ENCODE results near the gene SLC5A11.
"Not testable (repeated sequence)": the region's sequence is repeated elsewhere in the genome, so short reads cannot be mapped to it uniquely, and the experiment has no call there.

SLC5A11 gene

GRCh38 chr16:24838554-24839266 lies 7.1 kb upstream of the SLC5A11 start:
- Histone ChIP-seq H3K9me3 (ENCODE audit: insufficient read depth, low read depth, low read length) (no peaks in the 10 kb centered on the region), H3K36me3 (ENCODE audit: insufficient read depth, low read depth, low read length) (no peaks in the 10 kb centered on the region), H3K27ac (ENCODE audit: low read length) (no peak overlapping the region), H3K27me3 (ENCODE audit: insufficient read depth, low read length) (no peaks in the 10 kb centered on the region), H3K9ac (ENCODE audit: low read depth, low read length) (no peak overlapping the region), H3K4me3 (ENCODE audit: low read length) (no peak overlapping the region), H3K4me1 (ENCODE audit: insufficient read depth, low read length) (no peaks in the 10 kb centered on the region)

GRCh38 chr16:24839347-24839972 lies 6.3 kb upstream of the SLC5A11 start:
- Histone ChIP-seq H3K27me3 (ENCODE audit: insufficient read depth, low read length) (no peaks in the 10 kb centered on the region), H3K9ac (ENCODE audit: low read depth, low read length) (no peak overlapping the region), H3K27ac (ENCODE audit: low read length) (no peak overlapping the region), H3K4me3 (ENCODE audit: low read length) (no peak overlapping the region), H3K9me3 (ENCODE audit: insufficient read depth, low read depth, low read length) (no peaks in the 10 kb centered on the region), H3K4me1 (ENCODE audit: insufficient read depth, low read length) (no peaks in the 10 kb centered on the region), H3K36me3 (ENCODE audit: insufficient read depth, low read depth, low read length) (no peaks in the 10 kb centered on the region)

GRCh38 chr16:24841291-24841690 lies 4.5 kb upstream of the SLC5A11 start:
- Histone ChIP-seq H3K27ac (ENCODE audit: low read length) (no peak overlapping the region), H3K4me3 (ENCODE audit: low read length) (no peak overlapping the region)

GRCh38 chr16:24844101-24845030 lies 1.4 kb upstream of the SLC5A11 start:
- no peak overlapping the region for H3K9ac ChIP-seq (ENCODE audit: low read depth, low read length)
- no peak overlapping the region for H3K27ac ChIP-seq (ENCODE audit: low read length)
- no peaks in the 10 kb centered on the region for H3K4me1 ChIP-seq (ENCODE audit: insufficient read depth, low read length)
- no peaks in the 10 kb centered on the region for H3K27me3 ChIP-seq (ENCODE audit: insufficient read depth, low read length)
- H3K36me3 ChIP-seq (ENCODE audit: insufficient read depth, low read depth, low read length): no peaks in the 10 kb centered on the region
- no peak overlapping the region for H3K4me3 ChIP-seq (ENCODE audit: low read length)
- H3K9me3 ChIP-seq (ENCODE audit: insufficient read depth, low read depth, low read length): no peaks in the 10 kb centered on the region

More at GRCh38 chr16:24841291-24841690, 4.5 kb upstream of the SLC5A11 start:
- H3K27me3 ChIP-seq (ENCODE audit: insufficient read depth, low read length): no peaks in the 10 kb centered on the region
- no peaks in the 10 kb centered on the region for H3K9me3 ChIP-seq (ENCODE audit: insufficient read depth, low read depth, low read length)
- no peak overlapping the region for H3K9ac ChIP-seq (ENCODE audit: low read depth, low read length)
- H3K36me3 ChIP-seq (ENCODE audit: insufficient read depth, low read depth, low read length): no peaks in the 10 kb centered on the region
- no peaks in the 10 kb centered on the region for H3K4me1 ChIP-seq (ENCODE audit: insufficient read depth, low read length)

DNA sequence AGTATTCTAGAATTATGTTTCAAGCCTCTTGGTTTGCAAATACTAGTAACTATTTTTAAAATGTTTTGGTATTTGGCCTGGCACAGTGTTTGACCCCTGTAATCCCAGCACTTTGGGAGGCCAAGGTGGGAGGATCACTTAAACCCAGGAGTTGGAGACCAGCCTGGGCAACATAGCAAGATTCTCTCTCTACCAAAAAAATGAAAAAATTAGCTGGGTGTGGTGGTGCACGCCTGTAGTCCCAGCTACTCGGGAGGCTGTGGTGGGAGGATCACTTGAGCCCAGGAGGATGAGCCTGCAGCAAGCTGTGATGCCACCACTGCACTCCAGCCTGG lies 765 bp upstream of the SLC5A11 start:
- H3K4me3 ChIP-seq (ENCODE audit: low read length); H3K9me3 ChIP-seq (ENCODE audit: insufficient read depth, low read depth, low read length); H3K36me3 ChIP-seq (ENCODE audit: insufficient read depth, low read depth, low read length); H3K27ac ChIP-seq (ENCODE audit: low read length); H3K27me3 ChIP-seq (ENCODE audit: insufficient read depth, low read length); H3K9ac ChIP-seq (ENCODE audit: low read depth, low read length); H3K4me1 ChIP-seq (ENCODE audit: insufficient read depth, low read length): not testable (repeated sequence)

DNA sequence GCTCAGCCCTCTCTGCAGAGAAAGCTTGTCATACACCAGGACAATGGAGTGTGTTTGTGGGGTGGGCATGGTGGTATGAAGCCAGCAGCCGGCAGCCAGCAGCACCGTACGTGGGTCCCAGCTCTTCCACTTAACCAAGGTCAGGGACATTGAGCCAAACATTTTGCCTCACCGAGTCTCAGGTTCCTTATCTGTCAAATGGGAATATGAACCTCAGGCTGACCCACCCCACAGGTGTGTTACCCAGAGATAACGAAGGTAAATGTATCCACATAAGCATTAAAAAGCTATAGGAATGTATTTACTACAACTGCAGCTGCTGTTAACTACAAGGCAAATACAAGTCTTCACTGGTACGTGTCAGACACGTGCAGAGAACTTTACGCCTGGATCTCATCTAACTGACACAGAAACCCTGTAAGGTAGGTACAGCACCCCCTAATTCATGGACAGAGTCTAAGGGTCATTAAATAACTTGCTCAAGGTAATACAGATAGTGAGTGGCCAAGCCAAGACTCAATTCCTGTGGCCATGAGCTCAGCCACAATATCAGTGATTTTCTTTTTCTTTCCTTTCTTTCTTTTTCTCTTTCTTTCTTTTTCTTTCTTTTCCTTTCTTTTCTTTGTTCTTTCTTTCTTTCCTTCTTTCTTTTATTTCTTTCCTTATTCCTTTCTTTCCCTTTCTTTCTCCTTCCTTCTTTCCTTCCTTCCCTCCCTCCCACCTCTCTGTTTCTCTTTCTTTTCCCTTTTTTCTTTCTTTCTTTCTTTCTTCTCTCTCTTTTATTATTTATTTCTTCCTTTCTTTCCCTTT lies 990 bp downstream of the SLC5A11 start:
- H3K27ac ChIP-seq (ENCODE audit: low read length): no peak overlapping the region
- no peak overlapping the region for H3K9ac ChIP-seq (ENCODE audit: low read depth, low read length)
- no peaks in the 10 kb centered on the region for H3K27me3 ChIP-seq (ENCODE audit: insufficient read depth, low read length)
- no peaks in the 10 kb centered on the region for H3K9me3 ChIP-seq (ENCODE audit: insufficient read depth, low read depth, low read length)
- H3K36me3 ChIP-seq (ENCODE audit: insufficient read depth, low read depth, low read length): no peaks in the 10 kb centered on the region
- no peak overlapping the region for H3K4me3 ChIP-seq (ENCODE audit: low read length)
- H3K4me1 ChIP-seq (ENCODE audit: insufficient read depth, low read length): no peaks in the 10 kb centered on the region

- Histone ChIP-seq H3K9me3 (ENCODE audit: insufficient read depth, low read depth, low read length) (no peaks in the 10 kb centered on the region), H3K36me3 (ENCODE audit: insufficient read depth, low read depth, low read length) (no peaks in the 10 kb centered on the region), H3K4me1 (ENCODE audit: insufficient read depth, low read length) (no peaks in the 10 kb centered on the region), H3K27me3 (ENCODE audit: insufficient read depth, low read length) (no peaks in the 10 kb centered on the region), H3K4me3 (ENCODE audit: low read length) (no peak overlapping the region), H3K9ac (ENCODE audit: low read depth, low read length) (no peak overlapping the region), H3K27ac (ENCODE audit: low read length) (no peak overlapping the region)
These were observed 1.5 kb downstream of the SLC5A11 start for GRCh38 chr16:24847358-24847664.

DNA sequence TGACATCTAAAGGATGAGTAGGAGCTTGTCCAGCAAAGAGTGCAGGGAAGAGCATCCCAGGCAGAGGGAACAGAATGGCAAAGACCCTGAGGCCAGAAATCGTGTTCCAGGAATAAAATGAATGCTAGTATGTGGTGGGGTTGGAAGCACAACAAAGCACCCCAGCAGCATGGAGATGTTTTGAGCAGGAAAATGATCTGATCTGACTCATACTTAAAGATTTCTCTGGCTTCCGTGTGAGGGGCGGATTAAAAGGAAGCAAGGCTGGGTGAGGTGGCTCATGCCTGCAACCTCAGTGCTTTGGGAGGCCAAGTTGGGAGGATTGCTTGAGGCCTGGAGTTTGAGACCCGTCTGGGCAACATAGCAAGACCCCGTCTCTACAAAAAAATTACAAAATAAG lies 2.3 kb downstream of the SLC5A11 start:
- Histone ChIP-seq H3K9me3 (ENCODE audit: insufficient read depth, low read depth, low read length) (no peaks in the 10 kb centered on the region), H3K4me3 (ENCODE audit: low read length) (no peak overlapping the region), H3K27me3 (ENCODE audit: insufficient read depth, low read length) (no peaks in the 10 kb centered on the region), H3K36me3 (ENCODE audit: insufficient read depth, low read depth, low read length) (no peaks in the 10 kb centered on the region), H3K9ac (ENCODE audit: low read depth, low read length) (no peak overlapping the region), H3K4me1 (ENCODE audit: insufficient read depth, low read length) (no peaks in the 10 kb centered on the region), H3K27ac (ENCODE audit: low read length) (no peak overlapping the region)

DNA sequence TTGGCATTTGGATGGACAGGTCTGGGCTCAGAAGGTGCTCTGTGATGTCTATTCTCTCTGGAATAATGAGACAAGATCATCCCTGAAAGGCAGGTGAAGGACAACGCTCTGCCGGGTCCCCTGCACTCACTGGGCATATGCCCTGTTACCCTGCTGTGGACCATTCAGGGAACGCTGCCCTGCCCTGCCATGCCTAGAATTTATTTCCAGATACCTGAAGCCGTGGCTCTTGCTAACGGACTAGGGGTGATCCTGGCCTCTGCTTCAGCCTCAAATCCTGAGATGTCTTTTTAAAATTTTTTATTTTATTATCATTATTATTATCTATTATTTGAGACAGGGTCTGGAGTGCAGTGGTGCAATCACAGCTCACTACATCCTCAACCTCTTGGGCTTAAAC lies 3.9 kb downstream of the SLC5A11 start:
- no peak overlapping the region for H3K4me3 ChIP-seq (ENCODE audit: low read length)
- no peaks in the 10 kb centered on the region for H3K9me3 ChIP-seq (ENCODE audit: insufficient read depth, low read depth, low read length)
- H3K4me1 ChIP-seq (ENCODE audit: insufficient read depth, low read length): no peaks in the 10 kb centered on the region
- H3K27ac ChIP-seq (ENCODE audit: low read length): no peak overlapping the region
- no peaks in the 10 kb centered on the region for H3K27me3 ChIP-seq (ENCODE audit: insufficient read depth, low read length)
- no peaks in the 10 kb centered on the region for H3K36me3 ChIP-seq (ENCODE audit: insufficient read depth, low read depth, low read length)
- no peak overlapping the region for H3K9ac ChIP-seq (ENCODE audit: low read depth, low read length)

DNA sequence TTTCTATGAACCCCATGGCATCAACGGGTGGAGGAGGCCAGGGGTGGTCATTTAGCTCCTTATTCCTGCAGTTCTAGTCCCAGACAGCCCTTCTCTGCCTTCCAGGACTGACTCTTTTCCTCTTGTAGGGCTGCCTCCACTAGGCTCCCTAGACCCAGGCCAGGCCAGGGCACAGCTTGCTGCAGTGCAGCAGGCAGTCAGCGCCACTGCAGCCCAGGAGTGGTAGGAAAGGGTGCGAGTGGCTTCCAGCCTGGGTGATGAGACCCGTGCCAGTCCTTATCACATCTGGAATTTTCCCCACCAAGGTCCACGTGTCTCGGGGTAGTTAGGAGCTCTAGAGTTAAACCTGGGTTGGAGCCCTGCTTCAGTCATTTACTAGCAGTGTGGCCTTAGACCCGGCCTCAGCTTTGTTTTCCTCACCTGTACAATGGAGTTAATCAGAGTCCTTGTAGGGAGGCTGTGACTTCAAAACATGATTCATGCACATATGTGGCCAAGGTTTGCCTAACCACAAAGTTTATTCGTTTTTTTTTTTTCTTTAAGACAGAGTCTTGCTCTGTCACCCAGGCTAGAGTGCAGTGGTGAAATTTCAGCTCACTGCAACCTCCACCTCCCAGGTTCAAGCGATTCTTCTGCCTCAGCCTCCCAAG lies 4.7 kb downstream of the SLC5A11 start:
- no peaks in the 10 kb centered on the region for H3K27me3 ChIP-seq (ENCODE audit: insufficient read depth, low read length)
- H3K4me3 ChIP-seq (ENCODE audit: low read length): no peak overlapping the region
- no peak overlapping the region for H3K27ac ChIP-seq (ENCODE audit: low read length)
- no peak overlapping the region for H3K9ac ChIP-seq (ENCODE audit: low read depth, low read length)
- H3K4me1 ChIP-seq (ENCODE audit: insufficient read depth, low read length): no peaks in the 10 kb centered on the region
- H3K36me3 ChIP-seq (ENCODE audit: insufficient read depth, low read depth, low read length): no peaks in the 10 kb centered on the region
- no peaks in the 10 kb centered on the region for H3K9me3 ChIP-seq (ENCODE audit: insufficient read depth, low read depth, low read length)

DNA sequence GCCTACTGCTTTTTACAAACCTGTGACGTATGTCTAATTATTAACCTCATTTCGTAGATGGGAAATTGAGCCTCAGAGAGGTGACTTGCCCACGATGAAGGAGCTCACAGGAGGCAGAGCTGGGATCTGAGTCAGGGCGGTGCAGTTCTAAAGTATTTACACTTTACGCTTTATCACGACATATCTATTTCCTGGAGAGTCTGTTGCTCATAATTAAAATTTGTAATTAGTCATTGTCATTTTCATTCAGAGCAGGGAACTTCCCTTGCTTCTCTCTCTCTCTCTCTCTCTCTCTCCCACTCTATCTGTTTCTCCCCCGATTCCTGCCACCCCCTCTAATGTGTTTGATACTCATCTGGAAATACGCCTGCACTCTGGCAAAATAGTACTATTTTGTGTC lies 5.9 kb downstream of the SLC5A11 start:
- no peak overlapping the region for H3K9ac ChIP-seq (ENCODE audit: low read depth, low read length)
- H3K27ac ChIP-seq (ENCODE audit: low read length): no peak overlapping the region
- H3K9me3 ChIP-seq (ENCODE audit: insufficient read depth, low read depth, low read length): no peaks in the 10 kb centered on the region
- no peaks in the 10 kb centered on the region for H3K27me3 ChIP-seq (ENCODE audit: insufficient read depth, low read length)
- H3K4me1 ChIP-seq (ENCODE audit: insufficient read depth, low read length): no peaks in the 10 kb centered on the region
- no peak overlapping the region for H3K4me3 ChIP-seq (ENCODE audit: low read length)
- H3K36me3 ChIP-seq (ENCODE audit: insufficient read depth, low read depth, low read length): no peaks in the 10 kb centered on the region
